ENCODE data around the gene RHOBTB3. TPM values are rescaled to one million over a fixed set of nuclear protein-coding genes. Genes with fewer than 3 reads are reported as not detected.

Gene RHOBTB3
- total RNA-seq, 1 donor from 2014 or later, result 90.0 TPM

- intact Hi-C loops (cut with micrococcal nuclease), result loop anchor here (10.0 kb wide), 1 partner anchor 181 kb away; no protein-coding TSS in a partner anchor
- ATAC-seq, result no peak
- no peak for DNase-seq
Measured at GRCh38 chr5:95845391-95845790, 114.3 kb downstream of the RHOBTB3 start.

Other genes starting within 250 kb of the RHOBTB3 start
- gene SKIC3, start 176.4 kb upstream of the RHOBTB3 start, total RNA-seq, result 68.3 TPM
- gene ARSK, start 176.2 kb upstream of the RHOBTB3 start, total RNA-seq, result 4.6 TPM
- not detected for gene GPR150, start 111.2 kb upstream of the RHOBTB3 start, total RNA-seq
- gene RFESD, start 84.6 kb upstream of the RHOBTB3 start, total RNA-seq, result 6.0 TPM
- not detected for gene SPATA9, start 48.3 kb upstream of the RHOBTB3 start, total RNA-seq
- 106 TPM for gene GLRX, start 91.4 kb downstream of the RHOBTB3 start, total RNA-seq
- 23.4 TPM for gene ELL2, start 230.5 kb downstream of the RHOBTB3 start, total RNA-seq

Data from left ventricle myocardium superior (tissue), 1 donor.